ENCODE measurements around the gene TTLL5.
"Not testable (repeated sequence)": the region's sequence is repeated elsewhere in the genome, so short reads cannot be mapped to it uniquely, and the experiment has no call there.

TTLL5 gene

DNA sequence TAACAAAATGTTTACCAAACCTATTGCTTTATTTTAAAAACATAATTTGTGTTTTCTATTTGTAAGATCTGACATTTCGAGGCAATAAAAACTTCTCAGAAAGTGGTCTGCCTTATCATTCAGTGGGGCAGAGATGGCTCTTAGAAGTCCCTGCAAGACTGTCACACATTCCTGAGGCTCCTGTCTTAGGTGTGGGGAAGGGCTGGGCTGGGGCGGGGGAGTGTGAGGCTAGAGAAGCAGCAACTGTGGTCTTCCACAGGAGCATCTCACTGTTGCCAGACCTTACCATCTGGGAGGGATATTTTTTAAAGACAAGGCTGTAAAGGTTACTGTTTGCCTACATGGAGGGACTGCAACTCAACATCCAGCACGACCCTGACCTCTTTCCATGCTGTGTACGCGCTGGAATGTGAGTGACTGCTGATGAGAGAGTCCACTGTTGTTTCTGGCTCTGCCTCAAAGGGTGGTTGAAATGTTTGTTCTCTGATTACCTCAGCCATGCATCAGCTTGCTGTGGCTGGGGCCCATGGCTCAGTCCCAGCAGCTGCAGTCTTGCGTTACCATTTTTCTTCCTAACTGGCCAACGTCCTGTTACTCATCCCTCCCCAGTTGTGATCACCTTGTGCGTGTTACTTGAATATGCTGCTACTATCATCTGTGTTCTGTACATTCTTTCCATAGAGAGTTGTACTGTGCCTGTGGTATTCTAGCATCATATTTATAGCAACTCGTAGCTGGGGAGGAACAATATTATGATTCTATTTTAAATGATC lies 12.8 kb upstream of the TTLL5 start:
- no peak for DNase-seq (ENCODE audit: low spot score)

GRCh38 chr14:75649337-75649736 lies 11.7 kb upstream of the TTLL5 start:
- DNase-seq (ENCODE audit: low spot score), result no peak

DNA sequence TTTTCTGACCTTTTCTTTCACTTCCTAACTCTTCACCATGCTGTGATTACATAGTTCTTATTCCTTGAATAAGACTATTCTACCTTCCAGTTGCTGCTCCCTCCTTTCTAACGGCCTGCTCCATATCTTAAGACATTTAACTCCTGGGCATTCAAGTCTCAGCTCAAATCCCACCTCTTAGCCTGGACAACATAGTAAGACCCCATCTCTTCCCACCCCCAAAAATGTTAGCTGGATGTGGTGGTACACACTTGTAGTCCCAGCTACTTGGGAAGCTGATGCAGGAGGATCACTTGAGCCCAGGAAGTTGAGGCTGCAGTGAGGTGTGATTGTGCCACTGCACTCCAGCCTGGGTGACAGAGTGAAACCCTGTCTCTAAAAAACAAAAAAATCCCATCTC lies 11.3 kb upstream of the TTLL5 start:
- DNase-seq (ENCODE audit: low spot score), result no peak

DNA sequence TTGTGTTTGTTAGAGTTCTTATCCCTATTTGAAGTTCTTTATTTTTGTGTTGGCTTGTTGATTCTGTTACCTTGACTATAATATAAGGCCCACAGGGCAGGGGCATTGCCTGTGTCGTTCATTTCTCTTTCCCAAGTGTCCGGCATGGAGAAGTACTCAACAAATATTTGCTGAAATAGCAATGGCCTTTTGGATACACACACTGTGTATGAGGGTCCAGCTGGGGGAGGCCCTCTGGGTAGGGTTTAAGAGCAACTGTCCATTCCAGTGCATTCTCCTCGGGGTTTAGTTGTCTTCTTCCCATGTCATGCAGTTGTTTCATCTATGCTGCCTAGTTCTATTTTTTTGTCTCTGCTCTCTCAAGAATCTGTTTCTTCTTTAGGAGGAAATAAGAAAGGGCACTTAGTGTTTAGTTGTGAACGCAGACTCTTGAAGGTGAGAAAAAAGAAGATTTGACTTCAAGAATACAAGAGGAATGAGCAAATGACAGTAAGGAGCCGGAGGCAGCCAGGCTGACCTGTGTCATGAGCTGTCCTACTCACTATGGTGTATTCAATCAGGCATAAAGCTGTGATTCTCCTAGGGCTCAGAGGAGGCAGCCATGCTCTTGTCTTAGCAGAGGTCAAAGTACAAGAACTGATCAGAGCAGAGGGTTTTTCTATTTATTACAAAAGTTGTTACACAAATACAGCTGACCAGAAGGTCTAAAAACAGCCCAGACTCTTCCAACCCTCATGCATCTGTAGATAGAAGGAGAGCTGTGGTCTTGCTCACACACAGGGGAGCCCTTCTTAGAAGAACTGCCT lies 10.6 kb upstream of the TTLL5 start:
- DNase-seq (ENCODE audit: low spot score), result no peak

- no peak for DNase-seq (ENCODE audit: low spot score)
Measured at GRCh38 chr14:75653563-75653962, 7.5 kb upstream of the TTLL5 start.

- peak; percentile 84 for DNase-seq (ENCODE audit: low spot score)
Measured at GRCh38 chr14:75654127-75654732, 6.8 kb upstream of the TTLL5 start.

DNA sequence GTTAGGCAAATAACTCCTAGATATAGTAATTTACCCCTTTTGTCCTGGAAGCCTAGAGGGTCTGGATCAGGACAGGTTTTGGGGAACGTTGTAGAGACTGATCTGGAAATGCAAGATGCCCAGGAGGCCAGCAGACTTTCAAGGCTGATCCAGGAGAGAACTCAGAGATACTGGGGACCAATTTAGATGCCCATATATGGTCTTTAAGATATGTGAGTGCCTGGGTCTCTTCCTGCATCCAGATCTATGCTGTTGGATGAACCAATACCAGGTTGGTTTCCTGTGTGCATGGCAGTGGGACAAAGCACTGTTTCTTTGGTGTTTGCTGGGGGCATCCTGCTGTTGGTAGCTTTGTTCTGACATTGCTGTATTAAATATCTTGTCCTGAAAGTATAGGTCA lies 5.8 kb upstream of the TTLL5 start:
- no peak for DNase-seq (ENCODE audit: low spot score)

DNA sequence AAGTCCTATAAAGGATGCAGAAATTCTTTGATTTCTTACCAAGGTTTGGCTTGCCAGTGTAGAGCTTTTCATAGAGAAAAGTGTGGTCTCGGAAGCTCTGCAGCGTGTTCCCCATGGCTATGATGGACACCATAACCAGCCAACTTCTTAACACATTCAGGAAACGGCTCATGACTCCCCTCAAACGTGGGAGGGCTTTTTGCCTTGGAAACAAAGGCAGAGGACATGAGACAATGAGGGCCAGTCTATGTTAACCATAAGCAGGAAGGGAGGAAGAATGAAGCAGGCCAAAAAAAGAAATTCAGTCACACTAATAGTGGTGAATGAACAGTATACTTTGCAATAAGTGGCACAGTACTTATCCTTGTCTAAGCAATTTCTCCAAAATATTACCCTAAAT lies 3.7 kb upstream of the TTLL5 start:
- no peak for DNase-seq (ENCODE audit: low spot score)

DNA sequence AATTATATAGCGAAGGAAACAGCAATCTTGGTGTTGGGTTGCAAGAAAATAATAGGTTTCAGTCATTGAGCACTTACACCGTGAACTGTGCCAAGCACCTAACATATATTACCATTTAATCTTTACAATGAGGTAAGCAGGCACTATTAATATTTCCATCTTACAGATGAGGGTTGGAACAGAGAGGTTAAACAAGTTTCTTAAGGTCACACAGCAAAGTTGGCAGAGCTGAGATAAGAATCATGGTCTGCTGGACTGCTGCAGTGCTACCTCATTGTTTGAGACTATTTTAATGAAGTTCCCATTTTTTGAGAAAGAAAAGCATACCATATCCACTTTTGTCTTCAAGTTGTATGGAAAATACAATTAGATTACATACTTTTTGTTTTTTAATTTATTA lies 2.1 kb upstream of the TTLL5 start:
- no peak for DNase-seq (ENCODE audit: low spot score)

DNA sequence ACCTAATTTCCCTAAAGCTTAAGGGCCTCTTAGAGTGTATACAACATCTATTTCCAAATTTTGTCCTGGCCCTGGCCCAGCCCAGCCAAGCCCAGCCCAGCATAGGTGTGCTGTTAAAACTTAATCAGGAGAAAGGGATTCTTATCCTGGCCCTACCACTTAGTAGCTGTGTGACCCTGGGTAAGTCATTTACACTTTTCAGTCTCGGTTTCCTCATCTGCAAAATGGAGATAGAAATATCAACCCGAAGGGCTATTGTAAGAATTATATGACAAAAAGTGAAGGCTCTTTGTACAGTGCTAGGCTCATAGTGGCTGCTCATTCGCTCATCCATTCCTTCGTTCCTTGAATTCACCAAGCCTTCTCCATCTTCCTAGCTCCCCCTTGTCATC lies 812 bp upstream of the TTLL5 start:
- no peak for DNase-seq (ENCODE audit: low spot score)

DNA sequence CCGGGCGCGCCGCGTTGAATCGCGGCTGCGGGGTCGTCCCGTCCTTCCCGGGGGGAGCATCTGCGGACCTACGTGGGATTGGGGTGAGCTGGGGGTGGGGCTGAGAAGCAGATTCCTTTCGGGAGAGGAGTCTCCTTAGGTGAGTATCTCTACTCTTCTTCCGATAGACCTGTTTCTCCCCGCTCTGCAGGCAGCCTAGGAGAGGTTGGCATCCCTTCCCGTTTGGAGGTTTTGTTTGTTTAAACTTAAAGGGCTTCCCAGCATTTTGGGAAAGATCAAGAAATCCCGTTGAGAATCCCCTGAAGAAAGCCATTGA lies 411 bp downstream of the TTLL5 start:
- no peak for DNase-seq (ENCODE audit: low spot score)

DNA sequence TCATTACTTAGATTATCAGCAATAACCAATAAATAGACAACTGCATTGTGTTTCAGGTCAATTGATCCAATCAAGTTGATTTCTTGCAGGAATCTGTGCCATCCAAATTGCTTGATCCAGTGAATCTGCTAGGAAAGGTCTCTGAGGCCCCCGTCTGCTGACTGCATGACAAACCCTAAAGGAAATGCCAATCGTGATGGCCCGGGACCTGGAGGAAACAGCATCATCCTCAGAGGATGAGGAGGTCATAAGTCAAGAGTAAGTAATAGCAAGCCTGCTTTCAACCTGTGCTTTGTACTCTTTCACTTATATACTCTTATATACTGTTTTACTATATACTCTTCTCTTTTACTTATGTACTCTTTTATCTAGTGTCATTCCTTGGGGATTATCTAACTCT lies 1.9 kb downstream of the TTLL5 start:
- no peak for DNase-seq (ENCODE audit: low spot score)

DNA sequence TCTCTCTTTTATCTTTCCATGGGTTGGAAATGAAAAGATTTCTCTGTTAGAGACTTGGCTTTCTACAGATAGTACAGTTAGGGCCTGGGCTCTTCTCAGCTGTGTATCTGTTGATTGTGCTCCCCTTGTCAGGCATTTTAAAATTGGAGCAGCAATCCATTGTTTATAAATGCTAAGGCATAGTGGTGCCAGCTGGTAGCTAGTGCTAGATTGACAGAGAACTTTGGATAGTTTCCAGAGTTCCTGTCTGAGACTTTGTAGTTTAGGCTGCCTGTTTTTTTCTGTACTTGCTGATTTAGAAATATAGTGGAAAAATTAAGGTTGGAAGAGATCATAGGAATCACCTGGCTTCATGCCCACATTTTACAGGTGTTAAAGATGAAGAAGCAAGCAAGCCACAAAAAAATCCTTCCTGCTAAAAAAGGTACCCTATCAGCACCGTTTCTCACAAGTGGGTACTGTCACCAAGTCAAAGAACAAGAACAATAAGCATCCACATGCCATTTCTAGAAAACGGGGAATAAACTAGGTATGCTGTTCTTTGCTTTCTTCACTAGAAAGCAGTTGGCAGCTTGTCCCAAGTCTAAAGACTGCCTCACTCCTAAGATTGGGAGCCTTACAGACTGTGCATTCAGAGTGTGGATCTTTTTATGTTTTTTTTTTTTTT lies 6.2 kb downstream of the TTLL5 start:
- no peak for DNase-seq (ENCODE audit: low spot score)

GRCh38 chr14:75672605-75673192 lies 11.7 kb downstream of the TTLL5 start:
- DNase-seq (ENCODE audit: low spot score), result no peak

DNA sequence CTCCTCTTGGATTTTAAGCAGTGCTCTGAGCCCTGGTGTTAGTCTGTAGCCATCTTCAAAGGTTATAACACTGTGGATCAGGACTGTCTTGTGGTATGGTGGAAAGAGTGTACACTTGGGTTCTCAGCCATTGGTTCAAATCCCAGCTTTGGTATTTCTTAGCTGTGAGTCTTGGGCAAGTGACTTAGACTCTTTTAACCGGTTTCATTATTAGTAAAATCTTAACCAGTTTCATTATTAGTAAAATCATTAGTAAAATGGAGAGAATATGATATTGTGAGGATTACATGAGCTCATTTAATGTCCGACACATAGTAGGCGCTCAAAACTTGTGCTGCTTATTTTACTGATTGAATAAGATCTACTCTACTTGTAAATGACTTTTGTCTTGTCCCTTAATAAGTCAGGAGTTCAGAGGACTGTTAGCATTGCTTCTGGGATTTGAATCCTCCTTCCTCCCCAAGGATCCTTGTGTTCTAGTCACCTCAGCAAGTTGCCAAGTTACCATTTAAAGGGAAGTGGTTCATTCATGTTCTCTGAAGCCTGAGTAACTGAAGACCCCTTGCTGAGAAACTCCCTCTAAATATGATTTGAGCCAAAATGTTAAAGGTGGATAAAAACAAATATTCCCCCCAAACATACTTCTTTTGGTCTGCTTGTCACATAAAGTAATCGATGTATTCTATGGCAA lies 12.4 kb downstream of the TTLL5 start:
- DNase-seq (ENCODE audit: low spot score), result no peak

- DNase-seq (ENCODE audit: low spot score), result no peak
Measured at GRCh38 chr14:75675265-75675960, 14.4 kb downstream of the TTLL5 start.

DNA sequence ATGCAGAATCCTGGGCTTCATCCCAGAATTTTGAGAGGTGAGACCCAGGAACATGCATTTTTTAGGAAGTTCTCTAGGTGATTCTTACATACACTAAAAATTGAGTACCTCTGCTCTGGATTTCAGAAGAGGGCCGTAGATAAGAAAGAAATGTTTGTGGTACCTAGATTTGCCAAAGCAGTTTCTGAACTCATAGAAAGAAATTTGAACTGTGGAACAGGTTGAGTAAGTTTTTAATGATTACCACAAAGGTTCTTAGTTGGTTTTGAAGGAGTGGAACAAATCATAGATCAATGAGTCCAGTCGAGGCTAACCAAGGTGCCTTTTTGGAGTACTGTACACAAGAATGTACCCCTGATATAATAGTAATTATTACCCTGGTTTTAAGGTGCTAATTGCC lies 24.9 kb downstream of the TTLL5 start:
- DNase-seq (ENCODE audit: low spot score), result no peak

DNA sequence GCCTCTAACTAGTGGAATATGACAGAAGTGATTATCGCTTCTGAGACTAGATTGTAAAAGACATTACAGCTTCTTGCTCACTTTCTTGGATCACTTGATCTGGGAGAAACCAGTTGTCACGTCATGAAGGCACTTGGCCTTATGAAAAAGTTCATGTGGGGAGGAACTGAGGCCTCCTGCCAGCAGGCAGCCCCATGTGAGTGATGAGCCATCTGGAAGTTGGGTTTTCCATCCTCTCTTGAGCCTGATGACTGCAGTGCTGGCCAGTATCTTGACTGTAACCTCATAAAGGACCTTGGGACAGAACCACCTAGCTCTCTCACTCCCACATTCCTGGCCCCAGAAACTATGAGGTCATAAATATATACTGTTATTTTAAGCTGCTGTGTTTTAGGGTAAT lies 28.0 kb downstream of the TTLL5 start:
- no peak for DNase-seq (ENCODE audit: low spot score)

DNA sequence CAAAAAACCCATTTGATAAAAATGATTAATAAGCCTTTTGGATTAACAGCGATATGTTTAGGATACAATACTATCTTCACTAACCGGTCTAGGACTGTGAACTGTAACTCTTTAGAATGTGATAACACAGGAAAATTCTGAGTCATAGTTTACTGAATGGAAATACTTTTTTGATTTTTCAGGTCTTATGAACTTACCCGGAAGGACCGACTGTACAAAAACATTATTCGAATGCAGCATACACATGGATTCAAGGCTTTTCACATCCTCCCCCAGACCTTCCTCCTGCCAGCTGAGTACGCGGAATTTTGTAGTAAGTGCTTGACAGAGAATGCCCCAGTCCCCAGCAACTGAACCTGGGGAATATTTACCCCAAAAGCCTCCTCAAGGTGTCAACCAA lies 29.0 kb downstream of the TTLL5 start:
- no peak for DNase-seq (ENCODE audit: low spot score)

- not testable (repeated sequence) for DNase-seq (ENCODE audit: low spot score)
Measured at GRCh38 chr14:75695025-75695424, 34.0 kb downstream of the TTLL5 start.

GRCh38 chr14:75697386-75697785 lies 36.3 kb downstream of the TTLL5 start:
- DNase-seq (ENCODE audit: low spot score), result no peak
